ENCODE results near the gene SLC2A5. TPM values are rescaled to one million over a fixed set of nuclear protein-coding genes. Genes with fewer than 3 reads are reported as not detected.

The SLC2A5 gene
- total RNA-seq, 1 experiment from 2014 or later, result 0.61 TPM

GRCh38 chr1:9105336-9105867 lies 36.0 kb upstream of the SLC2A5 start:
- CTCF ChIA-PET, result interaction anchor here (0.5 to 7.2 kb wide), 2 partner anchors 24 to 187 kb away, joined by 6 to 45 read pairs; no protein-coding TSS in a partner anchor
- Mint-ChIP-seq H3K4me3 (ENCODE audit: unreplicated experiment) (no peak overlapping the region), H3K9me3 (ENCODE audit: unreplicated experiment) (no peaks in the 10 kb centered on the region), H3K27me3 (ENCODE audit: insufficient read depth, unreplicated experiment) (no peaks in the 10 kb centered on the region), H3K27ac (ENCODE audit: low read depth, unreplicated experiment) (no peak overlapping the region), H3K36me3 (ENCODE audit: insufficient read depth, unreplicated experiment) (peaks cover 63% of the 10 kb centered on the region), H3K4me1 (ENCODE audit: insufficient read depth, unreplicated experiment) (peaks cover 5% of the 10 kb centered on the region)
- intact Hi-C loops (cut with micrococcal nuclease), result no loop called here
- BruUV-seq (replicated peaks), result no TSS peak
- no peak for TF ChIP-seq CTCF (IDR thresholded peaks at IDR 0.05; ENCODE audit: unreplicated experiment)
- no peak for DNase-seq (ENCODE audit: unreplicated experiment)
- POLR2A ChIA-PET, result no interaction called here

GRCh38 chr1:9101510-9102146 lies 32.2 kb upstream of the SLC2A5 start:
- Mint-ChIP-seq H3K27me3 (ENCODE audit: insufficient read depth, unreplicated experiment) (no peaks in the 10 kb centered on the region), H3K9me3 (ENCODE audit: unreplicated experiment) (no peaks in the 10 kb centered on the region), H3K36me3 (ENCODE audit: insufficient read depth, unreplicated experiment) (peaks cover 34% of the 10 kb centered on the region), H3K4me3 (ENCODE audit: unreplicated experiment) (no peak overlapping the region), H3K27ac (ENCODE audit: low read depth, unreplicated experiment) (no peak overlapping the region), H3K4me1 (ENCODE audit: insufficient read depth, unreplicated experiment) (no peaks in the 10 kb centered on the region)
- ChIA-PET CTCF (interaction anchor here (0.6 to 7.2 kb wide), 25 partner anchors 8 to 568 kb away, joined by 3 to 45 read pairs (median 4); no protein-coding TSS in a partner anchor), POLR2A (interaction anchor here (0.6 to 2.5 kb wide), 8 partner anchors 39 to 228 kb away, joined by 3 to 11 read pairs (median 4); no protein-coding TSS in a partner anchor)
- peak; percentile 57 for TF ChIP-seq CTCF (IDR thresholded peaks at IDR 0.05; ENCODE audit: unreplicated experiment)
- DNase-seq (ENCODE audit: unreplicated experiment), result peak; percentile 65
- intact Hi-C loops (cut with micrococcal nuclease), result loop anchor here (1.0 to 5.0 kb wide), 3 partner anchors 96 to 224 kb away; partner anchors contain the start of gene ENO1
- BruUV-seq (replicated peaks), result no TSS peak

- H3K4me3 Mint-ChIP-seq (ENCODE audit: unreplicated experiment), result no peak overlapping the region
- POLR2A ChIA-PET, result interaction anchor here (0.6 to 2.5 kb wide), 6 partner anchors 15 to 181 kb away, joined by 3 to 11 read pairs (median 3); no protein-coding TSS in a partner anchor
Measured at GRCh38 chr1:9100471-9101043, 31.1 kb upstream of the SLC2A5 start.

More at GRCh38 chr1:9100471-9101043, 31.1 kb upstream of the SLC2A5 start:
- TF ChIP-seq CTCF (IDR thresholded peaks at IDR 0.05; ENCODE audit: unreplicated experiment), result no peak
- Mint-ChIP-seq H3K36me3 (ENCODE audit: insufficient read depth, unreplicated experiment) (peaks cover 30% of the 10 kb centered on the region), H3K4me1 (ENCODE audit: insufficient read depth, unreplicated experiment) (no peaks in the 10 kb centered on the region), H3K27ac (ENCODE audit: low read depth, unreplicated experiment) (no peak overlapping the region), H3K9me3 (ENCODE audit: unreplicated experiment) (no peaks in the 10 kb centered on the region), H3K27me3 (ENCODE audit: insufficient read depth, unreplicated experiment) (no peaks in the 10 kb centered on the region)
- intact Hi-C loops (cut with micrococcal nuclease), result loop anchor here (1.0 to 5.0 kb wide), 3 partner anchors 95 to 223 kb away; partner anchors contain the start of gene ENO1
- DNase-seq (ENCODE audit: unreplicated experiment), result no peak
- CTCF ChIA-PET, result interaction anchor here (0.6 to 7.2 kb wide), 13 partner anchors 9 to 1414 kb away, joined by 3 to 45 read pairs (median 6); no protein-coding TSS in a partner anchor
- no TSS peak for BruUV-seq (replicated peaks)
